Astrocyte of the cerebellum (primary cell): Measurements from ENCODE around the gene GFOD1.

ENCODE experiments used
- DNase-seq: peaks from one replicate; pipeline ENCODE4 v3.0.0-alpha.2; 2011; ENCODE audit warnings: low read depth
- H3K4me3 ChIP-seq: 2 replicates; pipeline ENCODE4 v1.5.1; 2011; ENCODE audit warnings: mild to moderate bottlenecking, low read depth, low read length, moderate library complexity
- CTCF ChIP-seq: IDR thresholded peaks from 2 replicates; pipeline ENCODE4 v1.5.1; 2012; ENCODE audit warnings: low read length, low read depth, moderate library complexity, mild to moderate bottlenecking; ENCODE audit errors: missing control alignments
- in situ Hi-C: cut with HindIII; loops from 2 replicates; pipeline ENCODE4 v1.10.0; 2017; ENCODE audit warnings: low sequenced_read_pairs

The GFOD1 gene

GRCh38 chr6:13338038-13338437 is 149.4 kb downstream of the GFOD1 start:
- no peak for TF ChIP-seq CTCF
- DNase-seq, result no peak
- in situ Hi-C loops, result loop anchor here (10.0 kb wide), 1 partner anchor 413 kb away; no protein-coding TSS in a partner anchor
- no peak overlapping the region for H3K4me3 ChIP-seq

GRCh38 chr6:13336553-13336952 is 150.8 kb downstream of the GFOD1 start:
- no peak overlapping the region for H3K4me3 ChIP-seq
- peak; percentile 93 for DNase-seq
- in situ Hi-C loops, result loop anchor here (10.0 kb wide), 1 partner anchor 412 kb away; no protein-coding TSS in a partner anchor
- peak; percentile 90 for TF ChIP-seq CTCF

- DNase-seq, result no peak
- in situ Hi-C loops, result loop anchor here (10.0 kb wide), 1 partner anchor 410 kb away; no protein-coding TSS in a partner anchor
- no peak overlapping the region for H3K4me3 ChIP-seq
- TF ChIP-seq CTCF, result no peak
These were observed 152.4 kb downstream of the GFOD1 start for GRCh38 chr6:13334953-13335352.

GRCh38 chr6:13332349-13332706 is 155.1 kb downstream of the GFOD1 start:
- no peak for DNase-seq
- no peak for TF ChIP-seq CTCF
- H3K4me3 ChIP-seq, result no peak overlapping the region
- in situ Hi-C loops, result loop anchor here (10.0 kb wide), 1 partner anchor 408 kb away; no protein-coding TSS in a partner anchor

GRCh38 chr6:13331516-13332348 is 155.7 kb downstream of the GFOD1 start:
- H3K4me3 ChIP-seq, result no peak overlapping the region
- in situ Hi-C loops, result loop anchor here (10.0 kb wide), 1 partner anchor 407 kb away; no protein-coding TSS in a partner anchor
- no peak for DNase-seq
- peak; percentile 40 for TF ChIP-seq CTCF

- in situ Hi-C loops, result no loop called here
- H3K4me3 ChIP-seq, result peak overlapping the region; percentile 96
- no peak for DNase-seq
- TF ChIP-seq CTCF, result no peak
These were observed 158.6 kb downstream of the GFOD1 start for GRCh38 chr6:13328875-13329183.
